ENCODE measurements around the gene GMIP.

Gene GMIP

DNA sequence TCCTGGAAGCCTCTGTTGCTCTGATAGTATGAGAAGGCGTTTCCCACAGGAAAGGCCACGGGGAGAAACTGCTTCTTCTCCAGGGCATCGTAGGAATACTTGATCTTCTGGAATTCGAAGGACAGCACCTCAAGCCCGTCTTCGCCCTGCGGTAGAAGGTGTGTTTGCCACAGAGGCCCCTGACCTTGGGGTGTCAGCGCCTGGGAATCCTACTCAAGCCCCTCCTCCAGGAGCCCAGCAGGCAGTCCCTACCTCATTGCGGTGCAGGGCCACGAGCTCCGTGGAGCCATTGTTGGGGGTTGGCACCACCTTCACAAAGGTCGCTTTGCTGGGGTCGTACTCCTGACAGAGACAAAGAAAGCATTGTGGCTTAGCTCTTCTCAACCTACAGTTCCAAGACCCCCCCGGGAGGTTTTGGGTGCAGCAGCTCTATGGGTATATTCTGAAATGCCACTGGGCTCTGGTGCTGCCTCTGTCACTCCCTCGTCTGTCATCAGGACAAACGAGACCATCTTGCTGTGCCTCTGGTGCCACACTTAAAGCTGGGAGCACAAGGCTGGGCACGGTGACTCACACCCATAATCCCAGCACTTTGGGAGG, 16.3 kb upstream of the GMIP start:
- DNase-seq = no peak

DNA sequence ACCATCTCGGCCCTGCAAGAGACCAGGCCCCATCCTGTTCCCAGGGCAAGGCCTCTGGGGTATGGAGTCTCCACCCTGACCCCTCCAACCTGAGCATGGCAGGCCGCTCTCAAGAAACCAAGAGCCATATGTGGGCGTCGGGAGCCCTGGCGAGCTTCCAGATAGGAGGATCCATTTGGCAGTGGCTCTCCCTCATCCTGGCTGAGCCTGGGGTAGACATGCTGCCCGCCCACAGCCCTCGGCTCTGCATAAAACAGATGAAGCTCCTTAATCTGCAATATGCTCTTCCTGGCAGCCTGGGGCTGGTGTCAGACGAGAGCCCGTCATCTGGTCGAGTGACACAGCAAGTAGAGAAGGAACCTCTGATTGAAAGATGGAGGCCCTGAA, 13.9 kb upstream of the GMIP start:
- DNase-seq = no peak

DNA sequence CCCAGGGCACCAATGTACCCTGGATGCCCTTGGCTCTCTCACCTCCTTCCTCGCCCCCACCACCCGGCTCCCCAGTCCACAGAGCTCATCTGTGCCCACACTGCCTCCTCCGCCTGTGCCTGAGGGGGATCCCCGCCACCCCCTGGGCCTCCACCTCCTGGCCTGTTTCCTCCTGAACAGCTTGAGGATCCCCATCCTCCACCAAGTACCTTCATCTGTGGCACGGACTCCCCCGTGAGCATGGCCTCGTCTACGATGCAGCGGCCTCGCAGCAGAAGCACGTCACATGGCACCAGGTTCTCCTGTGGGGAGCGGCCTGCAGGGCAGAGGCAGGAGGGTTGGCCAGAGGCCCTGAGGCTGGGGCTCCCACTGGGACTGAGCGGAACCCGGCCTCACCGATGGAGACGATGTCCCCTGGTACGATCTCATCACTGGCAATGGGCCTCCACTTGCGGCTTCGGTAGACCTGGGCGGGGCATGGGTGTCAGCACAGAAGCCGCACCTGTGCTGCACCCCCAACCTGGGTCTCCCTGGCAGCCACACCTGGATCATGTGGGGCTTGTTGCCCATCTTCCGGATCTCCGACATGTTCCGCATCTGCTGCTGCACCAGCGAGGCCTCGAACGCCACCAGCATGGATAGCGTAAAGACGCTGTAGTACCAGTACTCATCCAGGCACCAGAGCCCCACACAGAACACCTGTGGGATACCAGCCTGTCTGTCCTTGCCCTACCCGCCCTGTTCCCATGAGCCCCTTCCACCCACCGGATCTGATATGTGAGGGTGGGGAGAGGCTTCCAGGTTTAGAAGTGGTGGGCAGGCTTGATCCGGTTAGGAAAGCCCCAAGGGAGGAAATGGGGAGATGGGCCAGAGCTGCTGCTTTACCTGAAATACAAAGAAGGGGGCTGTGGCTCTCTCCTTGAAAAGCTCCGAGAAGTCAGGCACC, 13.3 kb upstream of the GMIP start:
- DNase-seq = no peak

DNA sequence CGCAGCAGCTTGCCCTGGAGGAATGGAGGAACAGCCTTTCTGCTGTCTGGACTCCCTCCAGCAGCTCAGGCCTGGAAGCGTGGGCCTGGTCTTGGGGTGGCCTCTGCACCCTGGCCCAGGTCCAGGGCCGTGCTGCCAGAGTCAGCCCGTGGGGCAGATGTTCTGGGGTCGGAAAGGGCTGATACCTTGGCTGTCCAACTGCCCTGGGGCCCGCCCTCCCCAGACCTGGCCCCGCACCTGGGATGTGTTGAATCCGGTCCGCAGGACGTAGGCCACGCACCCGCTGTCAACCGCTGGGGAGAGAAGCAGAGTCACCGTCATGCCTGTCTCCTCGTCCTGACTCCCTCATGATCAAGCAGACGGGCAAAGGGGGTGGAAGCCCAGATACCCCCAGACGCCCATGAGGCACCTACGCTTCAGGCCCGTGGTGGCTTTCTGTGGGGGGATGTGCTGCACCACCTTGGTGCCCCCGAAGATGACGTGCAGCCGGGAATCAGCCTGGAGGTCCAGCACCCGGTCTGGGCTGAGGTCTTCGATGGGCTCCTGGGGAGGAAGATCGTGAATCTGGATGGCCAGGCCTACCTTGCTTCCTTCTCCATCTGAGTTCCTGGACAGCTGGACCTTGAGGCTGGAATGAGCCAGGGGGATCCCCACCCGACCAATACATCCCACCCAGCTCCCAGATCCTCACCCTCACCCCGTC, 12.3 kb upstream of the GMIP start:
- DNase-seq = no peak

DNA sequence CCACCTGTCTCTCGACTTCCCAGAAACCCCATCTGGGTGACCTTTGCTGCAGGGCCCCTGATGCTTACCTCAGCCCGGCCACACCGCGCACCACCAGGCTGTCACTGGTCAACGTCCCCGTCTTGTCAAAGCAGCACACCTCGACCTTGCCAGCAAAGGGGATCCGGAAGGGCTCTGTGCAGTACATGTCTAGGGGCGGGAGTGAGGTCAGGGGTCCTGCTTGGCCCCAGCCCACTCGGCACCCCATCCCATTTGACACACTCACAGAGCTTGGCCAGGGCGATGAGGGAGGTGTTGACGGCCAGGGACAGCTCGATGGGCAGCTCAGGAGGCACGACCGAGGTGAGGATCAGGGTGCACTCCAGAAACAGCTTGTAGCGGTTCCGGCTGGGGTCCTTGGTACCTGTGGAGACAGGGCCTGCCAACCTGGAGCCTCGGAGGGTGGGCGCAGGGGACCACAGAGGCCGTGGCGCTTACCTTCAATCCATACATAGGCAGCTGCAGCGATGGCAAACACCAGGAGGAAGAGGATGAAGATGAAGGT, 11.7 kb upstream of the GMIP start:
- no peak for DNase-seq

DNA sequence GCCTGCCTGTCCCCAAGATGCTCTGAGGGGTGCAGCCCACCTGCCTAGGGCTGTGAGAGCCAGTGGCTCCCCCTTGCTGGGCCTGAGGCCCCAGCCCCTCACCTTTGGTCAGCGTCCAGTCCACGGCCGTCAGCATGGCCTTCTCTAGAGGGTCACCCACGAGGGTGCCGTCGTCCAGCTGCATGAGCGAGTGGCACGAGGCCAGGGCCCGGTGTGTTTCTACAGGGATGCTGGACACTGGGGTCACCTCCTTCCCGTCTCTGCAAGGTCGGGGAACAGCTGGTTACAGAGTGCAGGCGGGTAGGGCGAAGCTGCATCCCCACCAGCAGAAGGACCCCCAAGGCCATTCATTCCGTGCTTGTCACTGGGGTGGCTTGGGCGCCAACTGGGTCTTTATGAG, 11.0 kb upstream of the GMIP start:
- DNase-seq = no peak

DNA sequence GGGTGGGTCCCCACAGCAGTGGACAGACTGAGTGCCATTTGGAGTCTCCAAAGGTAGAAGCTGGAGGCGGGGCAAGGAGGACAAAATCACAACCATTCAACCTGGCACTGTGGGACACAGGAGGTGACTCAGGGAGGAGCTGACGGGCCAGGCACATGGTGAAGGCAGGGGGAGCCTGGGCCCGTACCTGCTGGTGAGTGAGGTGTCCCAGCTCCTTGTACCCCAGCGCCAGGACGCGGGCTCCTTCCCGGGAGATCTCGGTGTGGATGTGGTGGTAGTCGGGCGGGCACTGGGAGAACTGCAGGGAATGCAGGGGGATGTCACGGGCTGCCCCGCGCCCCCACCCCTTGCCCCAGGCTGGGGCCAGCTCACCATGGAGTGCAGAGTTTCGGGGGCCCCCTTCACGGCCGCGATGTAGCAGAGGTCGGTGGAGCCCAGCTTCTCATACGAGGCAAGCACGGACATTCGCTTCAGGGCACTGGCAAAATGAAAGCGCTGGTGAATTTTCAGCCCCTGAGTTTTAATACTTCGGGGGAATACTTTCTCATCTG, 10.2 kb upstream of the GMIP start:
- no peak for DNase-seq

DNA sequence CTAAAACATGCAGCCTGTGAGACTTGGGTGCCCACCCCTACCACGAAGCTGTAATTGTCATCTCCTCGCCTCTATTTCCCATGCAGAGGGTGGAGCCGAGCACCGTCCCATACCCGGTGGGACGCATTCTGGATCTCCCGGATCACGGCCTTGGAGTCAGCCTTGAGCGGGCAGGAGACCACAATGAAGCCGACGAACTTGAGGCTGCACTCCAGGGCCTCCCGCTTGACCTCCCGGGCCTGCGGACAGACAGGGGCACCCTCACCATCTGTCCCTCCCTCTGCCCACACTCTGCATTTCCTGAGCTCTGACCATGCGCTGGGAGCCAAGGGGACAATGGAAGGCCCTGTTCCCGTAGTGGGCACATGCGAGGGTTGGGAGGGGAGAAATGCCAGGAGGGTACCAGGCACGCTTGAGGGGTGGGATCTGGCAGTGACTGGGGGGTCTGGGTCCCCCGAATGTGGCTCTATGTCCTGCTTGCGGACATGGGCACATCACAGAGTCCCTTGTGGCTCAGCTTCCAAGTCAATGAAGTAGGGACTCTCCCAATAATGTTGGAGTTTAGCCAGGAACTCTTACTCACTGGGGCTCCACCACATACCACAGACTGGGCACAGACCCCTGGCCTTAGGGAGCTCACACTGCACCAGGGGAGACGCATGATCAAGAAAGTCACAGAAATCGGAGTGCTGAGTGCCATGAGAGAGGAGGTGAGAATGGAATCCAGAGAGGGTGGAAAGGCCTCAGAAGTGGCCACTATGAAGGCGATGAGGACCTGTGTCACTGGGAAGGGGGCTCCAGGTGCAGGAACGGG, 9.2 kb upstream of the GMIP start:
- no peak for DNase-seq

DNA sequence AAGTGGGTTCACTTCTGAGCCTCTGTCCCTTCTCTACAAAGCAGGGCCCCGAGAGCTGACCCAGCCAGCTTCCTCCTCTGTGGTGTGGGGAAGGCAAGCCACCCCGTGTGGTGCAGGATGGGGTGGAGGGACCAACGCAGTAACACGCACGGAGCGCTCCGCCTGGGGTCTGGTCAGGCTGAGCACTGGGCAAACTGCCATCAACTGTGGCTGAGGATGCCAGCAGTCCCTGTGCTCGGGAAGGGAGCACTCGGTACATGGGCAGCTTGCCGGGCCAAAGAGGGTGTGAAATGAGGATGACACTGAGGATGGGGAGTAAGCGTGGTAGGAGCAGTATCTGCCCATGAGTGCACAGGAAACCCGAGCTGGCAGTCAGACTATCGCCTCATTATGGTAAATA, 7.6 kb upstream of the GMIP start:
- no peak for DNase-seq

DNA sequence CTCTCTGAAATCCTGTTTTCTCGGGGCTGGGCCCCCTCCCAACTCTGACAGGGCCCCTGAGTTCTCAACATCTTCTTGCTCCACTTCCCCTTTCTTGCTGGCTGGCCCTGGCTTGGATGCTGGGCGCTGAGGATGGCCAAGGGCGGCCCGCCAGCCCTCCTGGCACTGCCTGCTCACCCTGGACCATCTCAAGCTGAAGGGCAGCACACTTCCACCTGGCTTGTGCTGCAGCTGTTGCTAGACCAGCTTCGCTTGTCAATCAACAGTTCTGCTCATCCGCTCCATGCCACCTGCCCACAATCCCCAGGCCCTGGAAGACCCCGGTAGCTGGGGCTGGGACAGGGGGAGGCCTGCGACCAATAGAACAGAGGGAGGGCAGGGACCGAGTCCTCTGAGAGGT, 6.9 kb upstream of the GMIP start:
- no peak for DNase-seq

DNA sequence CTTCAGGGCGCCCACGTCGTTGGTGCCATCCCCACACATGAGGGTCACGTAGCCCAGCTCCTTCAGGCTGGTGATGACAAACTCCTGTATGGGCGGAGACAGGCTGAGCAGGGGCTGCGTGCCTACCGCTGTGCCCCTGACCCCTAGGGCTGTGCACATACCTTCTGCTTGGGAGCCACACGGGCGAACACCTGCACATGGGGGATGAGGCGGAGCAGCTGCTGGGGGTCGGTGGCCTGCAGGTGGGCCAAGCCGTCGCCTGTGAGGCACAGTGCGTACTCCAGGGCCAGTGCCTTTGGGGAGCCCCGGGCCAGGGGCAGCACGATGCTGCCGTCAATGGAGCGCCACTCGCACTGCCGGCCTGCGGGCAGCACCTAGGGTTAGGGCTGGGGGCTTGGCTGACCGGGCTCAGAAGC, 6.1 kb upstream of the GMIP start:
- DNase-seq = no peak

DNA sequence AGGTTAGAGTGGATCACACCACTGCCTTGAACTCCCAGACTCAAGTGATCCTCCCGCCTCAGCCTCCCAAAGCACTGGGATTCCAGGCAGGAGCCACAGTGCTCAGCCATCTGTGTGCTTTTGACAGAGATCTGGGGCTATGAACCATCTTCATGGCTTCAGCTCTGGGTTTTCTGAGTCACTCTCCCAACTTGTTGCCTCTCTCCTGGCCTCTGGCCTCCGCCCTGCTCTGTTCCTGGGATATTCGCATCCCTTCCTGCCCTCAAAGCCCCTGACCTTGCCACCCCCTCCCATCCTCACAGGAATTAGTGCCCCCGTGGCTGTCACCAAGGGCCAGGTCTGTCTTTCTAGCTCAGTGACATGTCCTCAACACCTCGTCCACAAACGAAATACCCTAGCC, 5.7 kb upstream of the GMIP start:
- no peak for DNase-seq

DNA sequence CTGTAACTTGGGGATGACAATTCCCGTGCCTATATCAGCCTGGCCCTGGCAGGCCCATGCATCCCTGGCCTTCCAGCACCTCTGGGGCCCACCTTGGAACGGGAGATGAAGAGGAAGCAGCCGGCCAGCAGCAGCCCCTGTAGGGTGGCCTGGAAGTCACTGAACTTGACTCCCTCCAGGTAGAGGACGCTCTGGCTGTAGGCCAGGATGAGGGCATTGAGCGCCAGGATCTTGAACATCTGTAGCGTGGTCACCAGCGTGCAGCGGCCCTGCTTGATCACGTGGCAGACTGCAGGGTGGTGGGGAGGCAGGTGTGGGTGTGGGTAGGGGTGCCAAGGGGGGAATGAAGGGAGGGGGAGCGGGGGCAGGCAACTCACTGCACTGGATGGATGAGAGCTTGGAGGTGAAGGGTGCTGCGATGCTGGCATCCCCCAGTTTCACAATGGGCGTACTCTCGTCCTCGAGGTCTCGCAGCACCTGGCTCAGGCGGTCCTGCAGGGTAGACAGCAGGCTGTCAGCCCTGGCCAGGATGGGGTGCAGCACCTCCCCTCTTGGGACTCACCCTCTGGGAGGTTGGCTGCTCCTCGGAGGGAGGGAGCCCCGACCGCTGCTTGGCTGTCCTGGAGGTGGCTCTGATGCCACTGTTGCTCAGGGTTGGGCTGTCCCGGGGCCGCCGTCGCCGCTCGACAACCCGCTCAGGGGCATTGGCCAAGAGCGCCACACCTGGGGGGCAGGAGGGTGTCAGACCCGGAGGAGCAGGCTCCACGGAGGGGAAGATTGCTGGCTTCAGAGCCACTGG, 3.8 kb upstream of the GMIP start:
- DNase-seq = no peak

DNA sequence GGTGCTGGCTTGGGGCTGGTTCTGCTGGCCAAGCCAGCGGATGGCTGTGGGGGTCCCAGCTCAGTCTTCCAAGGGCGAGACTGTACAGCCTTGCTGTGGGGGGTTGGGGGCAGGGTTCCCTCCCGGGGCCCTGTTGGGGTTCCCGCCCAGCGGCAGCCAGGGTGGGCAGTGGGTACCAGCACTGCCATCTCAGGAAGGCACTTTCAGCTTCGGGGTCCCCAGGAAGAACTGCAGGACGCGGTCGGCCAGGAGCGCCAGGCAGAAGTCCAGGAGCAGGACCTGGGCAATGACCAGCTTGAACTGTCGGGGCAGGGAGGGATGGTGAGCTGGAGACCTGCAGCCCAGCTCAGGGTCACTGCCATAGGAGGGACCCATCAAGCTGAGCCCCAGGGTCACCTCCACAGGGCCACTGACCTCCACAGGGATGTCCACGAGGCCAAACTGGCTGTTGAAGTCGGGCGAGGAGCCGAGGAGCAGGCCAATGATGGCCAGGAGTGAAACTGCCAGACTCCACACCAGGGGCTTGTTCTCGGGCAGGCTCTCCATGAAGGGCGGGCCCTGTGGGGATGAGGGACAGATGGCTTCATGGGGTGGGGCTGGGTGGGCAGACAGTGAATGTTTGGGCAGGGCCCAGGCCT, 1.9 kb upstream of the GMIP start:
- no peak for DNase-seq

DNA sequence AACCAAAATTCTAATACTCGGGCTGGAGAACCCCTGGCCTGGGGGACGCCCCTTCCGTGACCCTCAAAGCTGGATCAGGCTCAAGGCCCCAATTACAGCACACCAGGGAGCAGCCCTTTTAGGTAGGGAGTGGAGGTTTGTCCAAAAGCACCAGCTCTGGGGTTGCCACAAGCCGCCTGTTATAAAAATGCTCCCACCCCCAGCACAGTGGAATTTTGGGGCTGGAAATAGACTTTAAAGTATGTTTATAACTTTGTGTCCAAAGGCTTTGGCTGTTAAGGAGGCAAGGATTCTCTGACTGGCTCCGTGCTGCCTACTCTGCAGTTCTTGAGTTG, 564 bp upstream of the GMIP start:
- DNase-seq = no peak

DNA sequence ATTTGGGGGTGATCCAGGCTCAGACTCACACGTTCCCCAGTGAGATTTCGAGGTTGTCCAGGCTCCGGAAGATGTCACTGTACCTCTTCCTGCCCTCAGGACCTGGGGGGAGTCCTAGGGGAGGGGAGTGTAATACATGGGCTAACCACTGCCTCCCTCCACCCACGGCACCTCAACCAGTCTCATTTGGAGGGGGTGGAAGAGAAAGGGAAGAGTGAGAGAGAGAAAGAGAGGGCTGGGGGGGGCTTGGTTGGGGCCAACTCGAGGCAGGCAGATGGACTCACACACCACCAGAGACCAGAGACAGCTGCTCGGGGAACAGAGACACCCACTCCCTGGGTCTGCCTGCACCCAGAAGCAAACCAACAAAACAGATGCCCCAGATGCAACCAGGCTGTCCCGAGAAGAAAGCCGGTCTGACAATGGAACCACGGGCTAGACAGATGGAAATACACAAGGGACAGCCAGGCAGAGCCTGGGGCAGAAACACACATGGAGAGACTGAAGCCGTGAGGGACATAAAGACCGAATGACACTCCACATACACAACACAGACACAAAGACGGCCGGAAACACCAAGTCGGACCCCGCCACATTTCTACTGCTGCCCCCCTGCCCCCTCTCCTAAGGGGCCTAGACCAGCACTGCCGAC, 825 bp downstream of the GMIP start:
- DNase-seq = no peak

DNA sequence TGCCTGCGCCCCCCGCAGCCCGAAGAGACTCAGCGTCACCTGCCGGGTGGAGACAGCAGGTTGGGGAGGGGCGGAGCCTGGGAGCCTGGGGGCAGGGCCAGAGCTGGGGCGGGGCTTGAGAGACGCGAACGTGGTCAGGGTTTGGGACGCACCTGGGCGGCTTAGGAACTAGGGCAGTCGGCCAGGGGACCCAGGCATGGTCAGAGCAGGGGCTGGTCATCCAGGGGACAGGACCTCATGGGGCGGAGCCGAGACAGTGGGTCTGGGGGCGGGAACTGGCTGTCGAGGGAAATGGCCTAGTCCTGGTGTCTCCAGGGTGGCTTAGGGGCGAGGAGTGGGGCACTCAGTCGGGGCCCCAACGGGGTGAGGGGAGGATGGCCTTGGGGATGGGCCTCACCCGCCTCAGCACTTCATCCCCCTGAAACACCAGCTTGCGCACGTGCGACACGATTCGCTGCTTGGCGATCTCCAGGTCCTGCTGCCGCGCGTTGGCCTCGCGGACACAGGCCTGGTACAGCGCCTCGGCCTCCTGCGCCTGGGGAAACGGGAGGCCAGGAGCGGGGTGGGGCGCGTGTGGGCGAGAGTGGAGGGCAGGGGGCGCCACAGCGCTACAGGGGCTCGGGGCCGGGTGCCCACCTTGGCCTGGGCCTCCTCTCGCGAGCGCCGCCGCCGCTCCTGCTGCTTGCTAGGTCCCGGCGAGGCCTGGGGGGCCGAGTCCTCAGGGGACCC, 5.8 kb downstream of the GMIP start:
- no peak for DNase-seq

DNA sequence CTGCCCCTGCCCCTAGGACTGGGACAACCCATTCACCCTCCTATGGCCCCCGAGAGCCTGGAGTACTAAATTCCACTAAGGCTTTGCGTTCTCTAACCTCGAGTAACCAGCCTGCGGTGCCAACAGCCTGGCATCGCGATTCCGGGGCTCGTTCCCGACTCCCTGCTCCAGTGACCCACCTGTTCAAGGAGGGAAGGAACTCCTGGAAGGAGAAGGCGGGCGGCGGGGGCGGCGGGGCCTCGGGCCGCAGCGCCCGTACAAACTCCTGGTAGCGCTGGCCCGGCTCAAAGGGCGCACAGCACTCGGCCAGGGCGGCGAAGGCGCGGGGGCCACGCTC, 6.3 kb downstream of the GMIP start:
- no peak for DNase-seq

DNA sequence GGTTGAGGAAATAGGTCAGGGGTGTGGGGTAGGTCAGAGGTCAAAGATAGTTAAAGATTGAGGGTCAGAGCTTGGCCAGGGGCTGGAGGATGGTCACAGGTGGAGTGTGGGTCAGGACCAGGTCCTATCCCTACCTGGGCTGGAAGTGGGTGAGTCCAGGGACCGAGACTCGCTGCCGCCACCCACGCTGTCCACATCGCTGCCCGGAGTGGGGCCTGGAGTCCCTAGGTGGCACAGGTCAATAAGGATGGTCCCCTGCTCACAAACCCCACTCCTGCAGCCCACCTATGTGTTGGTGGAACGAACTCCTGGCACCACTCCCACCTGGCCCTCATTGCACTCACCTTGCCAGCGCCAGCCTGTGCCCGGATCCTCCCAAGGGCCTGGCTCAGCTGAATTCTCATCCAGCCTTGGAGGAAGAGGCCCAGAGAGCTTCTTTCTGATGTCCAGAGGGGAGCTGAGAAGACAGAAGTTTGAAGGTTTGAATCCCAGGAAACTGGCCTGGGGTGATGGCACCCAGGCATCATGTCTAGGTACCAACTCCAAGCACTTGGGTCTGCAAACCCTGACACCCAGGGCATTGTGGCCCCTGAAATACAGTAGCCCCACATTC, 6.8 kb downstream of the GMIP start:
- DNase-seq = no peak

DNA sequence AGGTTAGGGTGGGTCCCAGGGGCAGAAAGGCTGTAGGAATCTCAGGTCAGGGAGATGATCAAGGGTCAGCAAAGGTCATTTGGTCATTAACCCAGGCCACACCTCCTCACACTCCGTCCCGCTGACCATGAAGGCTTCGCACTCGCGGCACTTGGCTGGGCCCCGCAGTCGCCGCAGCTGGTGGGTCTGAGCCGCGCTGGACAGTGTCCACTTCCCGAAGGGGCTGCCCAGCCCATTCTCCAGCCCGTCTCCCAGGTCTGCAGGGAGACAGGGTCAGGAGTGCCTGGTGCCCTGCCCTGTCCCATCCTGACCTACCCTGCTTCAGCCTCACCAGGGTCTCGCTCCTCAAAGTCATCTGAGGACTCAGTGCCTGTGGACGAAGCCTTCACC, 8.1 kb downstream of the GMIP start:
- no peak for DNase-seq

Data from NCI-H2029 treated with DMSO at 0.1 percent for 48 hours (cell line).